Suprapubic skin (tissue), 4 donors: ENCODE data around the gene PARVB. TPM values are rescaled to one million over a fixed set of nuclear protein-coding genes. Genes with fewer than 3 reads are reported as not detected.

Experiments used
- DNase-seq, 2 donors: peaks; one replicate each; pipeline ENCODE4 v3.0.0-alpha.2; 2019; ENCODE audit warnings: low spot score in 2 of 2
- H3K27ac ChIP-seq: fragments of 200-600 bp; sonication (generic); one replicate; pipeline ENCODE4 v1.5.1; 2019
- H3K27me3 ChIP-seq: fragments of 200-600 bp; sonication (generic); one replicate; pipeline ENCODE4 v1.5.1; 2019
- H3K36me3 ChIP-seq: fragments of 200-600 bp; sonication (generic); one replicate; pipeline ENCODE4 v1.5.1; 2019
- H3K4me1 ChIP-seq: fragments of 200-600 bp; sonication (generic); one replicate; pipeline ENCODE4 v1.5.1; 2019
- H3K4me3 ChIP-seq: fragments of 200-600 bp; sonication (generic); one replicate; pipeline ENCODE4 v1.5.1; 2019; ENCODE audit warnings: mild to moderate bottlenecking
- H3K9me3 ChIP-seq: fragments of 200-600 bp; sonication (generic); one replicate; pipeline ENCODE4 v1.5.1; 2019
- CTCF ChIP-seq, 2 donors: fragments of 200-600 bp in 1 of 2; fragments of 450-650 bp in 1 of 2; sonication (generic) in 1 of 2; IDR thresholded peaks; one replicate each; pipeline ENCODE4 v1.5.1; 2016 to 2019; ENCODE audit warnings: antibody characterized with exemption in 2 of 2, mild to moderate bottlenecking in 1 of 2, moderate library complexity in 1 of 2
- EP300 ChIP-seq: sonication (generic); formaldehyde crosslinking; IDR thresholded peaks from one replicate; pipeline ENCODE4 v1.6.1; 2017; ENCODE audit warnings: antibody characterized with exemption
- POLR2A ChIP-seq, 2 donors: fragments of 450-650 bp; IDR thresholded peaks; one replicate each; pipeline ENCODE4 v1.6.1; 2017; ENCODE audit warnings: antibody characterized with exemption in 2 of 2, mild to moderate bottlenecking in 2 of 2, moderate library complexity in 2 of 2
- POLR2AphosphoS5 ChIP-seq, 3 donors: sonication (generic); formaldehyde crosslinking; IDR thresholded peaks; one replicate each; pipeline ENCODE4 v1.6.1; 2017; ENCODE audit warnings: antibody characterized with exemption in 3 of 3
- WGBS: methylation state at CpG from one replicate; pipeline ENCODE4 v1.1.5; 2018; 5-methylcytosine and 5-hydroxymethylcytosine counted together
- total RNA-seq, 4 donors: library from RNA; depleted of rRNA; stranded (reverse); fragments of >200 nt; gene quantifications; one replicate each; pipeline ENCODE4 v1.1.0, GENCODE V29; 2016

PARVB gene
- total RNA-seq, 4 donors from 2014 or later: 9.7 to 17.8 (median 13.3) TPM

GRCh38 chr22:44085743-44086270 is 61.7 kb downstream of the PARVB start:
- H3K4me3 ChIP-seq: no peak overlapping the region
- WGBS: 43% methylated on average over 11 of the region's 11 CpGs
- H3K27ac ChIP-seq: peak overlapping the region; percentile 19
- H3K9me3 ChIP-seq: peaks cover 3% of the 10 kb centered on the region
- no peaks in the 10 kb centered on the region for H3K27me3 ChIP-seq
- no peak for DNase-seq
- H3K4me1 ChIP-seq: peaks cover 43% of the 10 kb centered on the region
- TF ChIP-seq CTCF (IDR thresholded peaks at IDR 0.05) (peak in 1 of 2 donors; percentile 30), EP300 (no peak)
- no peaks in the 10 kb centered on the region for H3K36me3 ChIP-seq

DNA sequence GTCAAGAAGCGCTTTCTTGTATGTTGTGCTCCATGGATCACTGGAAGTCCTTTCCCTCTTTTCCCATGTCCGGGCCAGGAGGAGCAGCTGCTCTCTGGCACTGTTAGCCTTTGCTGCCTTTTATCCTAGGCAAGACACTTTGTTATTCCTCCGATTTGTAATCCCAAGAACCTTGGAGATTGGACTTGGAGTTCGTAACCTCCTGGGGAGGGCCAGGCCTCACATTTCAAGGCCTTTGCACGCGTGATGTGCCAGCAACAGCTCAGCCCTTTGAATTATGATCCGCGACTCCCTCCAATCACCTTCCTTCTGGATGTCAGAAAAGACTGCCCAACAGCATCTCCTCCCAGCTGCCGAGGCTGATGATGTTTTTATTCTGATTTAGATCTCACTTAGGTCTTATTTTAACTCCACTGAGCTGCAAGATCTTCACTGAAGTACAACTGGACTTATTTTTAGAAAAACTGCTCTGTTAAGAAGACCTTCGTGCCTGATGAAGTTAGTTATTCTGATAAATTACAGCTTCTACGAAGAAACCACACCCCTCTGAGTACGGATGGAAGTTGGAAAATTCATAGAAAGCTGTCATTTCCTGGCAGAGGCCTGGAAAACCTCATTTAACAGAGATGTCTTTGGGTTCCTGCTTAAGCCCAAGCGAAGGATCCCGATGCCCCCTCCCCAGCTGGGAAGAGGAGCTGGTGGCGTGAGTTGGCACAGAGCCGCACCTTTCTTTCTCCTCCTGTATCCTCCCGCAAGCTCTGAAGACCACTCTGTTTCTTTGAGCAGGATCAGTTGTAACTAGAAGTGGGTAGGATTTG is 62.4 kb downstream of the PARVB start:
- H3K4me1 ChIP-seq: peaks cover 42% of the 10 kb centered on the region
- no peaks in the 10 kb centered on the region for H3K27me3 ChIP-seq
- DNase-seq: no peak

GRCh38 chr22:44087089-44087430 is 63.0 kb downstream of the PARVB start:
- 71% methylated on average over 4 of the region's 4 CpGs for WGBS
- Histone ChIP-seq H3K36me3 (no peaks in the 10 kb centered on the region), H3K9me3 (peaks cover 3% of the 10 kb centered on the region), H3K27ac (peak overlapping the region; percentile 25), H3K27me3 (no peaks in the 10 kb centered on the region), H3K4me3 (peak overlapping the region; percentile 12), H3K4me1 (peaks cover 41% of the 10 kb centered on the region)
- no peak for DNase-seq
- TF ChIP-seq CTCF (IDR thresholded peaks at IDR 0.05) (no peak), EP300 (no peak), POLR2AphosphoS5 (IDR thresholded peaks at IDR 0.05) (no peak), POLR2A (IDR thresholded peaks at IDR 0.05) (no peak)

More for the DNA sequence above, 62.4 kb downstream of the PARVB start:
- TF ChIP-seq EP300 (no peak), CTCF (IDR thresholded peaks at IDR 0.05) (no peak), POLR2A (IDR thresholded peaks at IDR 0.05) (no peak), POLR2AphosphoS5 (IDR thresholded peaks at IDR 0.05) (no peak)
- WGBS: 43% methylated on average over 17 of the region's 17 CpGs
- H3K36me3 ChIP-seq: no peaks in the 10 kb centered on the region
- H3K27ac ChIP-seq: peak overlapping the region; percentile 19
- H3K9me3 ChIP-seq: peaks cover 3% of the 10 kb centered on the region
- peak overlapping the region; percentile 12 for H3K4me3 ChIP-seq

- H3K4me1 ChIP-seq: peaks cover 41% of the 10 kb centered on the region
- no peak for DNase-seq
Measured at GRCh38 chr22:44088976-44089570, 65.0 kb downstream of the PARVB start.

More at GRCh38 chr22:44088976-44089570, 65.0 kb downstream of the PARVB start:
- WGBS: 35% methylated on average over 17 of the region's 17 CpGs
- TF ChIP-seq CTCF (IDR thresholded peaks at IDR 0.05): no peak
- TF ChIP-seq POLR2AphosphoS5 (IDR thresholded peaks at IDR 0.05): peak in 1 of 3 donors; percentile 47
- no peaks in the 10 kb centered on the region for H3K27me3 ChIP-seq
- H3K4me3 ChIP-seq: no peak overlapping the region
- no peaks in the 10 kb centered on the region for H3K36me3 ChIP-seq
- H3K27ac ChIP-seq: no peak overlapping the region
- peaks cover 3% of the 10 kb centered on the region for H3K9me3 ChIP-seq
